Measurements from ENCODE around the gene CGB1.

GRCh38 chr19:49065905-49066512 lies 29.3 kb upstream of the CGB1 start:
- no peak for TF ChIP-seq SOX15 (CRISPR knock-in tag; IDR thresholded peaks at IDR 0.05)
- TF ChIP-seq MAX (CRISPR knock-in tag; IDR thresholded peaks at IDR 0.05), result no peak

Measured in WTC11 (cell line).